ENCODE results near the gene KCTD13.
"Not testable (repeated sequence)": the region's sequence is repeated elsewhere in the genome, so short reads cannot be mapped to it uniquely, and the experiment has no call there.

Gene KCTD13, protein sequence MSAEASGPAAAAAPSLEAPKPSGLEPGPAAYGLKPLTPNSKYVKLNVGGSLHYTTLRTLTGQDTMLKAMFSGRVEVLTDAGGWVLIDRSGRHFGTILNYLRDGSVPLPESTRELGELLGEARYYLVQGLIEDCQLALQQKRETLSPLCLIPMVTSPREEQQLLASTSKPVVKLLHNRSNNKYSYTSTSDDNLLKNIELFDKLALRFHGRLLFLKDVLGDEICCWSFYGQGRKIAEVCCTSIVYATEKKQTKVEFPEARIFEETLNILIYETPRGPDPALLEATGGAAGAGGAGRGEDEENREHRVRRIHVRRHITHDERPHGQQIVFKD

DNA sequence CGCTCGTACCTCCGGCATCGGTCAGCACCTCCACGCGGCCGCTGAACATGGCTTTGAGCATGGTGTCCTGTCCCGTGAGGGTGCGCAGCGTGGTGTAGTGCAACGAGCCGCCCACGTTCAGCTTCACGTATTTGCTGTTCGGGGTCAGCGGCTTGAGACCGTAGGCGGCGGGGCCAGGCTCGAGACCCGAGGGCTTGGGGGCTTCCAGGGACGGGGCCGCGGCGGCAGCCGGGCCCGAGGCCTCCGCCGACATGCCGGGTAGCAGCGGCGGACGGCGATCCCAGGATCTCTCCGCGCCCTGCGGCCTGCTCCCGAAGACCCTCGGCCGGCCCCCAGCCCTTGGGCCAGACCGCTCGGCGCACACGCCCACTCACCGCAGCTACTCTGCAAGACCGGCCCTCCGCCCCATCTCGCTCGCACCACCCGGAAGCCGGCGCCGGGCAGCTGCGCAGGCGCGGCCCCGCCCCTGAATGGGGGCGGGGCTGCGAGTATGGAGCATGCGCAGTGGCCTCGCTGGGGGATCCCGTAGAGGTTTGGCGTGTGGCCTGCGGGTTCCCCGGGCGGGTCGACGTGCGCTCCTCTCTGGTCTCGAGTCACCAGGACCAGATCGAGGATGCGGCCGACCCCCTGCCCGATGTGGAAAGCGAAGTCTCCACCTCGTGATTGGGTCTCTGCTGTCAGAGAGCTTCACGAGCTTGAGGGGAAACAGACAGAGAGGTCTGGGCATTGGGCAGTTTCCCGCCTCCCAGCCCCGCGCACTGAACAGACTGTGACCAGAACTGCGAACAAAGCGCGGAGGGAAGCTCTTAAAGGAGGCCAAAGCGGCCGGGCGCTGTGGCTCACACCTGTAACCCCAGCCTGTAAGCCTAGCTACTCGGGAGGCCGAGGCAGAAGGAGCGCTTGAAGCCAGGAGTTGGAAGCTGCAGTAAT, at the start of gene KCTD13:
Gene KCTD13 (minus strand): TSS at position 446 of the 930 bp plus-strand sequence. CDS start 193 bp downstream, at position 253.
- DNase-seq: peak; percentile 79 to 90

DNA sequence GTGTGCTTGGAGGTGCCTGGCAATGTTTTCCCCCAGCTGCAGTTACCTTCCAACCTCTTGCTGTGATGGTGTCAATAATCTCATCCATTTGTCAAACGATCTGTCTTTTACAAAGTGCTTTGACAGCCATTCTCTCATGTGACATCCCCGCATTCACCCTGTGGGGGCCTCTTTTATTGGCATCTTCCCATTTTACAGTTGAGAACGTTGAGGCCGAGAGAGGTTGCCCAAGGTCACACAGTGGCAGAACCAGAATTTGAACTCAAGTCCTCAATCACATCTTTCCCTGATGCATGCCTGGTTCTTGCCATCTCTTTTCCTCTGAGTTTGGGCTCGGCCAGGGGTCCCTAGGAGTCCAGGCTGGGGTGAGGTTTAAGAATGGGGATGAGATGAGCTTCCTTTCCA, 49.1 kb upstream of the KCTD13 start:
- DNase-seq: no peak

DNA sequence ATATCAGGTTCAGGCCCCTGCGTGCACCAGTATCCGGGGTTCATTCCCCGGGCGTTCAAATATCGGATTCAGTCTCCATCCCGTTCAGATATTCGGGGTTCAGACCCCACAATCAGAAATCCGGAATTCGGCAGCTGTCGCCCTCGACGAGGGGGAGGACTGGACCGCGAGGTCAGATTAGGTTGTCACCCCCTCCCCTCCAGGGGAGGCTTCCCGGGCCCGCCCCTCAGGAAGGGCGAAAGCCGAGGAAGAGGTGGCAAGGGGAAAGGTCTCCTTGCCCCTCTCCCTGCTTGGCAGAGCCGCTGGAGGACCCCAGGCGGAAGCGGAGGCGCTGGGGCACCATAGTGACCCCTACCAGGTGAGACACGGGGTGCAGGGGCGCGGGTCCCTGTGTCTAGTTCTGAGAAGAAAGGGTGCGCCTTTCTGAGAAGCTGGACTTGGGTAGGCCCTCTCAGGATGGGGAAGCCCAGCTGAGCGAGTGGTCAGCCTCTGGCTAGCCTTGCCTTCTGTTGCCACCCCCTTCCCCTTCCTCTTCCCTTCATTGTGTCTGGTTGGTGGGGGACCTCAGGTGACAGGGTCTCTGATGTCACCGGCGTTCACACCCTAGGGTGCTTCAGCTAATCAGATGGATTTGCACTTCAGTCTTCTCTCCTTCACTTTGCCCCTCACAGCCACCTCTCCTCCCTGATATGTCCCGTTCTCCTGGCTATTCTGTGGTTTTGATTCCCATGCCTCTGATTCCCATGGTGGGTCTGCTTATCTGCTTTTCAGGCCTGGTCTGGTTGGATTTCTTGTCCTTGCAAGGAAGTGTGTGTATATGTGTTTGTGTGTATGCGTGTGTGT, 48.5 kb upstream of the KCTD13 start:
- no peak for DNase-seq

DNA sequence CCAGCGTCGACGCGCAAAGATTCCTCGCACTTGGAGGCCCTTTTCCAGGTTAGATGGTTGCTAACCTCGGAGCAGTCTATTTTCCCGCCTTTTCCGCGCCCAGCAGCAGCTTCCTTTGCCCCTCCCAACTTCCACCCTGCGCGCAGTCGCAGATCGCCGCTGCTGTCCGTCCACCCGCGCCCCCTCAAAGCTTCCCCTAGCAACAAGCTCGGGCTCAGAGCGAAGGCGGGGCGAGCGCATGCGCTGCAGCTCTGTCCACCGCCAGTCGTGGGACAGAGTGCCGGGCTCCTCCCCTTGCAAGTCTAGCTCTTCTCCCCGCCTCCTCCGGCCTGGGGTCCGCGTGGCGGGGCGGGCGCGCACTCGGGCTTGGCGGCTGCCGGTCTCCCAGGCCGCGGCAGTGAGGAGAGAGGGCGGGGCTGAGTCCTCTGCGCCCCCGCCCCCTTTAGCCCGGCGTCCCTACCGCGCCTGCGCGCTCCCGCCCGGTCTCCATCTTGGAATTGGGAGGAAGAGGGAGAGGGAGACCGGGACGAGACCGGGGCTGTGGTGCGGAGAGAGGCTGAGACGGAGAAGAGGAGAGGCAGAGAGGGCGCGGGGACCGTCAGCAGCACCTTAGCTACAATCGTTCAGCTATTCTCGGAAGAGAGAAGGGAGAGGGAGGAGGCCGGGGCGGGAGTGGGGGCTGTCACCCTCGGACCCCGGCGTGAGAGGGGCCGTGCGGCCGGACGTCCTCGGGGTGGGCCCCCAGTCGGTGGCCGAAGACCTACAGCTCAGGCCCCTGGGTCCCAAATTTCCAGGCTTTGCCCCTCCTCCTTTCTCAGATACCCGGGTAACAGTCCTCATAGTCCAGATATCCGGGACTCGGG, 47.6 kb upstream of the KCTD13 start, which contains the start of gene TAOK2:
Gene TAOK2 (plus strand): TSS at position 485 of the 863 bp plus-strand sequence. CDS start 3,905 bp downstream, outside the sequence.
- DNase-seq: peak; percentile 99

DNA sequence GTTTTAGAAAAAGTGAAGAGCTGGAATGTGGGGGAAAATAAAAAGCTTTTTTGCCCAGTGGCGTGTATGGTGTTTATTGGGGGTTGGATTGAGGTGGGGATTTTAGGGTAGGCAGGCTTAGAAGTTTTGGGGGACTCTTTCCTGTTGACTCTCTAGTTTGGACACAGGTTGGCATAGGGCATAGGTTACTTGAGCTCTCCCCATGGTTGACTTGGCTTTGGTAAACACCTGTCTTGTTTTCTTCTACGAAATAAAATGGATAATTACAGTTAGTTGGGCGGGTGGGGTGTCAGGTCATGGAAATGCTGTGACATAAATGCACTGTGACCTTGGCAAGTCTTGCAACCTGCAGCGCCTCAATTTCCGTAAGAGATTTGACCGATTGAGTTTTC, 47.0 kb upstream of the KCTD13 start:
- DNase-seq: no peak

DNA sequence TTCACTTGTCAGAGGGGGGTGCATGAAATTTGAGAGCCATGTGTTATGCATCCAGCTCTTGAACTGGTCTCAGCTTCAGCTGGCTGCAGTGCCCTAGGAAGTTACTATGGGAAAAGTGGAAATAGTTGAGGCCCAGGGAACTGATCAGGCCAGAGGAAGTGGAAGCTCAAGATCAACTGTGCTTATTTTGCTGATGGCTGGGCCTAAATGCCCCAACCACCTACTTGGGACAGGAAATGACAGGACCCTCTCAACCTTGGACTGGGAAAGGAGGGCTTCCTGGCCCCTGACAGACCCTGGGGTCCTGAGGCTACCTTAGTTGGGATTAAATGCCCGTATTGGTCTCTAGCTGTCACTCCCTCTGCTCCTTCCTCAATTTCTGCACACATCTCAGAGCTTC, 46.5 kb upstream of the KCTD13 start:
- no peak for DNase-seq

DNA sequence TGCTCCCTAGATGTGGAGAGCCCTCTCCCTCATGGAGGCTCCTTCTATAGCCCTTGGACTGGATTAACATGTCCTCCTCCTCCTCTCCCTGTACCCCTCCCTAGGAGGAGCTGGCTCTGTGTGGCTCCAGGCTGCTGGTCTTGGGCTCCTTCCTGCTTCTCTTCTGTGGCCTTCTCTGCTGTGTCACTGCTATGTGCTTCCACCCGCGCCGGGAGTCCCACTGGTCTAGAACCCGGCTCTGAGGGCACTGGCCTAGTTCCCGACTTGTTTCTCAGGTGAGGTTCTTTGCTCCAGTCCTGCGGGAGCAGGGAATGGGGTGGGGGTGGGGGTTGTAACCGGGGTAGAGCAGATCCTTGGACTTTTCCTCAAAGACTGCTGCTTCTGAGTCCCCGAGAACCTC, 45.3 kb upstream of the KCTD13 start:
- DNase-seq: no peak

DNA sequence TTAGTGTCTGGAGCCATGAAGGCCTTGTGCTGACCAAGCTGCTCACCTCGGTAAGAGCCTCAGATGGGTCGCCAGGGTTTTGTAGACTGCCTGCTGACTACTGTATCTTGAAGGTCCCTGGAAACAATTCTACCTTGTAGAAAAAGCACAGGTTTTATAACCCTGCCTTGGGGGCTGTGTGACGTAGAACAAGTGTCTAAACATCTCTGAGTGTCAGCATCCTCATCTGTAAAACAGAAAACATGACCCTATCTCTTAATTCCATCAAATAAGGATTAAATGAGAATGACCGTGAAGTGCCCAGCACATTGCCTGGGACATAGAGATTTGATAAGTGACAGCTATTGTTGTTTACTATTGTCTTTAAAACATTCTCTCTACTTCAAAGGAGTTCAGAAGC, 42.2 kb upstream of the KCTD13 start:
- DNase-seq: no peak

DNA sequence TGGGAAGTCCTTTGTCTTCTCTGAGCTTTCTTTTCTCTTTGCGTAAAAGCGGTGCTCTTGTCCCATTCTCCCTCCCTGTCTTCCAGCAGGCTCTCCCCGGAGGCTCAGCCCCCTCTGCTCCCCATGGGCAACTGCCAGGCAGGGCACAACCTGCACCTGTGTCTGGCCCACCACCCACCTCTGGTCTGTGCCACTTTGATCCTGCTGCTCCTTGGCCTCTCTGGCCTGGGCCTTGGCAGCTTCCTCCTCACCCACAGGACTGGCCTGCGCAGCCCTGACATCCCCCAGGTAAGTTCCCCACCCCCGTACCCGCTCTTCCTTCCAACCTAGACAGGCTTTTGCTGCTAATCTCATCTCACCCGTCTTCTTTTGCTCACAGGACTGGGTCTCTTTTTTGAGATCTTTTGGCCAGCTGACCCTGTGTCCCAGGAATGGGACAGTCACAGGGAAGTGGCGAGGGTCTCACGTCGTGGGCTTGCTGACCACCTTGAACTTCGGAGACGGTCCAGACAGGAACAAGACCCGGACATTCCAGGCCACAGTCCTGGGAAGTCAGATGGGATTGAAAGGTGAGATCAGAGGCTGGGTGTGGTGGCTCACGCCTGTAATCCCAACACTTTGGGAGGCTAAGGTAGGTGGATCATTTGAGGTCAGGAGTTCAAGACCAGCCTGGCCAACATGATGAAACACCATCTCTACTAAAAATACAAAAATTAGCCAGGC, 37.2 kb upstream of the KCTD13 start:
- DNase-seq: no peak

DNA sequence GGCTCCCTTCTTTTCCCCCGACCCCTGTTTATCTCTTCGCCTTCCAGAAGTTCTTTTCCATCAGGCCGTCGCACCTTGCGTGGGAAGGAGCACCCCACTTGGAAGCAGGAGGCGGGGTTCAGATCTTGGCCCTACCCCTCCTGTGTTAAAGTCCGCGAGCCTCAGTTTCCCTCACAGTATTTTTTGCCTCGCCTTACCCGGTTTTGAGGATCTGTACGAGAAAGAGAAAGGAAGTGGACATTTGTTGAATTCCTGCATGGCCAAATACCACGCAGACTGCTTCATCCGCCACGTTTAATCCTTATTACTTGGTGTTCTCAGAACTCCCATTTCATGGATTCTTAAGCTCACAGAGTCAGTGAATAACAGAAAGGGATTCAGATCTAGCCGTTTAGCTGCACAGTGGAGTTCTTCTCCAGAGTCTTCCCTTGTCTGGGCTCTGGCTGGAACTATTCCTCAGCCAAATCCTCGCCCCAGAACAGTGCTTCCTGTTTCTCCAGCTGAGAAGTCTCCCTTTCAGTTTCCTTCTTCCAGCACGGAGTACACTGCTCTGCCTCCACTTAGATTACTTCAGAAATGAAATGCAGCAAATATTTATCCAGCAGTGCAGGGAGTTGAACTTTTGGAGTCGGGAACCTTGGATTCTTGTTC, 36.4 kb upstream of the KCTD13 start:
- no peak for DNase-seq

DNA sequence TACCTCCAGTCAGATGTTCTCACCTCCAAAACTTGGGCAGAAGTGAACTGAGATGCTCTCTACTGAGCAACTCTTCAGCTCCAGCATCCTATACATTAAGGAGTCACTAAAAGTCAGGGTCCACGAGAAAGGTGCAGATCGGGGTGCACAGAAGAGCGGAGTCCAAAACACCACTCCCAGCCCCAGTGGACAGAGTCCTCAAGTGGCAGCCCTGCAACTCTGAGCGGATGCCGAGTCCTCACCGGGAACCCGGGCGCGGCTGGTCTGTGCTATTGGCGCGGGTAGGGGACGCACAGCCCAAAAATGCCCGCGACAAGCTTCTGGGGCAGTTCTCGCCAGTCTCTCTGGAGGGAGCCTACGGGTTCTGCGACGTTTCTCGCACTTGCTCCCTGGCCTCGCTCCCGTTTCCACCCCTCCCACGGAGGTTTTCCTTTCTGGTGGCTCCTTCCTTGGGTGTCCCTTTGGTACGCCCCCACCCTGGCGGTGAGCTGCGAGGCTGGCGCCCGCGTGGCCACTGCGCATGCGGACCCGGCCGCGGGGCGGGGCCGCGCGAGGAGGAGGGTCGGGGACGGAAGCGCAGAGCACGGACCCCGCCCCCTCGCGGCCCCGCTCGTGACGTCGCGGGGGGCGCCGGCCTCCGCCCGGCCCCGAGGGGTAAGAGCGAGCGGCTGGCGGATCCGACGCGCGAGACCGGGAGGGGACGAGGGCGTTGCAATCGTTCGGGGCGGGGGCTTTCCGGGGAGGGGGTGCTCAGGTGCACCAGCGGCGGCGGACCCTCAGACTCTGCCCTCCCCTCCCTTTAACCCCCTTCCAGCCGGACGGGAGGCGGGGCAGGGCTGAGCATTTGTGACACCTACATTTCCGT, 35.7 kb upstream of the KCTD13 start, which contains the start of gene TMEM219:
Gene TMEM219 (plus strand): TSS at position 601 of the 865 bp plus-strand sequence. CDS start 1,065 bp downstream, outside the sequence.
- DNase-seq: peak; percentile 84 to 97

DNA sequence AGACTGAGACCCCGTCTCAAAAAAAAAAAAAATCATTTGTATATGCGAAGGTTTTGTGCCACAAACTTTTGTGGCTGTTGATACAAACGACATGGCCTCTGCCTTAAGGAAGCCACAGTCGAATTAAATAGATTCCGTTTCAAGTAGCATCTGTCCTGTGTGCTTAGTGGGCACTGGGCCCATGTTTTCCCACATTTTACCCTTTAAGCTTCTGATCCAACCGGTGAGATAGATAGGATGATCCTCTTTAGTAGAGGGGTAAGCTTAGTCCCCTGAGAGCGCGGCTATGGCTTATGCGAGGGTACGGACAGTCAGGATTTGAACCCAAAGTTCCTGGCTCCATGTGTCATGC, 35.1 kb upstream of the KCTD13 start:
- no peak for DNase-seq

DNA sequence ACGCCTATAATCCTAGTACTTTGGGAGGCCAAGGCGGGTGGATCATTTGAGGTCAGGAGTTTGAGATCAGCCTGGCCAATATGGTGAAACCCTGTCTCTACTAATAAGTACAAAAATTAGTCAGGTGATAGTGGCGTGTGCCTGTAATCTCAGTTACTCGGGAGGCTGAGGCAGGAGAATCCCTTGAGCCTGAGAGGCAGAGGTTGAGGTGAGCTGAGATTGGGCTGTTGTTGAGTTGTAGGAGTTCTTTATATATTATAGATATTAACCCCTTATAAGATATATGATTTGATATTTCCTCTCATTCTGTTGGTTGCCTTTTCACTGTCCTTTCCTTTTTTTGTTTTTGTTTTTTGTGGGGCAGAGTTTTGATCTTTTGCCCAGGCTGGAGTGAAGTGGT, 33.8 kb upstream of the KCTD13 start:
- not testable (repeated sequence) for DNase-seq

DNA sequence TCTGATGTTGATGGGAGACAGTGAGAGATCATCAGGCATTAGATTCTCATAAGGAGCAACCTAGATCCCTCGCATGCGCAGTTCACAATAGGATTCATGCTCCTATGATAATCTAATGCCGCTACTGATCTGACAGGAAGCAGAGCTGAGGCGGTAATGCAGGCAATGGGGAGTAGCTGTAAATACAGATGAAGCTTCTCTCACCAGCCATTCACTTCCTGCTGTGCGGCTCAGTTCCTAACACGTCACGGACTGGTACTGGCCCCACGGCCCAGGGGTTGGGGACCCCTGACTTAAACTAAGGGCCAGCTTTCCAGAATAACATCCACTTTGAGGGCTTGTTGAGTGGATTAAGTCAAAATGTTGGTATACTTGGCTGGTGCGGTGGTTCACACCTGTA, 33.3 kb upstream of the KCTD13 start:
- no peak for DNase-seq

DNA sequence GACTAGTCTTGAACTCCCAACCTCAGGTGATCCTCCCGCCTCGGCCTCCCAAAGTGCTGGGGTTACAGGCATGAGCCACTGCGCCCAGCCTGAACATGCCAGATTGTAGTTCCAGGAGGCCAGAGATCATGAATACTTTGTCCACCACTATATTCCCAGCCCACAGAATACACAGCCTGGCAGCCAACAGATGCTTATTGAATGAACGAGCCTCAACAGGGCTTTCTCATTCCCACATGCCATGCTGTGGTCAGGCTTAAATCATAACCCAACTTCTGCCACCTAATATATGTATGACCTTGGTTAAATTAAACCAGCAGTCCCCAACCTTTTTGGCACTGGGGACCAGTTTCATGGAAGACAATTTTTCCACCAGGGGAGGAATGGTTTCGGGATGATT, 32.7 kb upstream of the KCTD13 start:
- DNase-seq: no peak

DNA sequence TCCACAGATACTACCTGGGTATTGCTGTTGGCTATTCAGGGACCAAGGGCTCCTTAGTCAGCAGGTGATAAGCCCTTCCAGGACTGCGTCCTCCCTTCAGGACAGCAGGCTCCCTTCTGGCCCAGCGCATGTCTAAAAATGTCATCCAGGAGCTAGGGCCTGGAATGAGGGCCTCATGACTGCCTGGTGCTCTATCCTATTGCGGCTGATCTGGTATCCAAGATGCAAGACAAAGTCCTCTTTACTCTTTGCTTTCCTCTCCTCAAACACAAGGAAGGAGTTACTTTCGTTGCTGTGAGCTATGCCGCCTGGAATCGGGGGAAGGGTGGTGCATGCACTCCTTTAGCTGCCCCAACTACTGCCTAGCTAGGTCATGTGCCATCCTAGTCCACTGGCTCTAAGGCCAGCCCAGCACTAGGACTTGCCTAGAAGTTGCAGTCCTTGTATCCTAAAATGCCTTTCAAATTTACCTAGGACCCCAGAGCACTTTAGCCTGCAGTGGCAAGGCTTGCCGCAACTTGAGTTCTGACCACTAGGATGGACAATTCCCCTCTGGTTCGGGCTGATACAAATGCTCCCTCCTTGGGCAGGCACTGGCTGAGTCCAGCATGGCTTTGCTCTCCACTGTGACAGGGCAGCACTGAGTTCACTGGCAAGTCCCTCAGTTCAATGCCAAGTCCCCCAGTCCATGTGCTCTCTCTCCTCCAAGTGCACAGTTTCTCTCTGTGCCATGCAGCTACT, 25.8 kb upstream of the KCTD13 start:
- no peak for DNase-seq

DNA sequence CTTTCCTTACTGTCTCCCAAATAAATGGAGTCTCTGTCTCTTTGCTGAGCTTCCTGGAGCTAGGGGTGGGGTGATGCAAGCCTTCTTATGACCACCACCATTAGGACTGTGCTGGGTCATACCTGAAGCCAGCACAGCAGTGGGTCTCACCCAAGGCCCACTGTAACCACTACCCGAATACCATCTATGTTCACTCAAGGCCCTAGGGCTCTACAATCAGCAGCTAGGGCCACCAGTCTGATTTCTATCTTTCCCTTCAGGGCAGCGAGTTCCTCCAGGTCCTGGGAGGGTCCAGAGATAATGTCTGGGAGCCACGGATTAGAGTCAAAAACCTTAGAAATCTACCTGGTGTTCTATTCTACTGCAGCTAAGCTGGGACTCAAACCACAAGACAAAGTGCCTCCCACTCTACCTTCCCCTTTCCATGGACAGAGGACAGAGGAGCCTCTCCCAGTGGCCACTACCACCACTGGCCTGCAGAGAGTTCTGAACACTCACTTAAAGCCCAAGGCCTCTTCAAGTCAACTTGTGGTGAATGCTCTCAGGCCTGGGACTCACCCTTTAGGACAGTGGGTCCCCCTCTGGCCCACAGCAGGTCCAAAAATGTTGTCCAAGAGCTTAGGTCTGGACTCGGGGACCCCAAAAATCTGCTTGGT, 24.9 kb upstream of the KCTD13 start:
- DNase-seq: no peak

DNA sequence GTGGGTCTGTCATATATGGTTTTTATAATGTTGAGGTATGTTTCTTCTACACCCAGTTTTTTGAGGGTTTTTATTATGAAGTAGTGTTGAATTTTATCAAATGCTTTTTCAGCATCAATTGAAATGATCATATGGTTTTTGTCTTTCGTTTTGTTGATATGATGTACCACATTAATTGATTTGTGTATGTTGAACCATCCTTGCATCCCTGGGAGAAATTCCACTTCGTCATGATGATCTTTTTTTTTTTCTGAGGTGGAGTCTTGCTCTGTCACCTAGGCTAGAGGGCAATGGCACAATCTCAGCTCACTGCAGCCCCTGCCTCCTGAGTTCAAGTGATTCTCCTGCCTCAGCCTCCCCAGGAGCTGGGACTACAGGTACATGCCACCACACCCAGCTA, 21.9 kb upstream of the KCTD13 start:
- no peak for DNase-seq
